H1 (cell line): ENCODE results near the gene SURF4. TPM values are rescaled to one million over a fixed set of nuclear protein-coding genes. Genes with fewer than 3 reads are reported as not detected.

Experiments
- CTCF ChIP-seq, 3 experiments: IDR thresholded peaks; 1 replicate in 2 of 3; 2 replicates in 1 of 3; pipeline versions ENCODE4 v1.5.1 to v1.6.1; 2011; ENCODE audit warnings: low read length in 3 of 3, mild to moderate bottlenecking in 3 of 3, inconsistent platforms in 2 of 3, low read depth in 1 of 3, moderate library complexity in 1 of 3; ENCODE audit not compliant: insufficient read depth in 1 of 3; ENCODE audit errors: control extremely low read depth in 1 of 3
- polyA plus RNA-seq, 7 experiments: library from polyadenylated mRNA; depleted of rRNA in 3 of 7; stranded (reverse) in 5 of 7; unstranded in 2 of 7; fragments of >200 nt in 5 of 7; fragments of 200-250 nt in 2 of 7; gene quantifications; 1 replicate in 5 of 7; 2 replicates in 1 of 7; 4 replicates in 1 of 7; pipeline versions ENCODE4 v1.2.1 to v1.2.3, GENCODE V29; 2011 to 2013; ENCODE audit warnings: missing spikeins in 2 of 7, mixed read lengths in 2 of 7
- total RNA-seq: library from RNA; stranded (reverse); fragmentation: NEBNext Ultra II Directional; extraction: Animal tissue kit (Norgen Biotek cat#: 25700); gene quantifications from 2 replicates; pipeline ENCODE4 v1.2.1, GENCODE V29; 2021

The SURF4 gene
- total and polyA plus RNA-seq, 2 of the 8 experiments (the other 6 are each of a cell fraction or from before 2014, with no cell fraction given) = 176 to 182 TPM

DNA sequence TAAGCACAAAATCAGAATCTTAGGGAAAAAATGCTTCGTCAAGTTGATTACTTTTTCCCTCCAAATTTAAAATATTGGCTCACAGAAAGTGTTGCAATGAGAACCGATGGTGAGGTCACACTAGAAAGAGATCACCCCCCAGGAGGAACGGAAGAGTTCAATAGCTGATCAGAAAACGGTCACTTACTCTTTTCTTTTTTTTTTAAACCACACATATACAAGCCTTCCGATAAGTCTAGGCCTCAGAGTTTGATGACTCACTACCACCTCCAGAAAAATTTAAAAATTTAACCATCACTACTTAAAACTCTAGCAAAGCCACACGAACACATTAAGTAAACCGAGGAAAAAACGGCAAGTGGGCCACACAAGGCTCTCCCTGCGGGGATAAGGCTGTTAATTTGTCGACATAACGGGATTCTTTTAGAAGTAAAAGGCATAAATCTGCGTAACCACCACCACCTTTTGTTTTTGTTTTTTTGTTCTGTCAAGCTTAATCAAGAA, 1.2 kb downstream of the SURF4 start (continued):
- TF ChIP-seq CTCF (IDR thresholded peaks at IDR 0.05; ENCODE audit: control extremely low read depth in 1 of 3, insufficient read depth in 1 of 3, low read depth in 1 of 3, low read length in 3 of 3) = no peak
